Activated T-helper 17 cell treated with anti-CD3 and anti-CD28 coated beads, Interleukin-2, amount 50 U/mL, for 72 hours (primary cell): ENCODE results near the gene LOXL4. TPM values are rescaled to one million over a fixed set of nuclear protein-coding genes. Genes with fewer than 3 reads are reported as not detected.

Experiments used
- ATAC-seq: fragments of 150-1000 bp; cut with Tn5 transposase; replicated peaks from 2 replicates; pipeline ENCODE4 v1.10.0; 2021; ENCODE audit warnings: mild to moderate bottlenecking, moderate library complexity
- H3K27ac Mint-ChIP-seq: one replicate; pipeline ENCODE4 v1.8.0; 2022; ENCODE audit warnings: mixed read lengths
- H3K27me3 Mint-ChIP-seq: one replicate; pipeline ENCODE4 v1.8.0; 2022; ENCODE audit warnings: mixed read lengths
- H3K36me3 Mint-ChIP-seq: one replicate; pipeline ENCODE4 v1.8.0; 2022; ENCODE audit warnings: low read depth, mild to moderate bottlenecking, mixed read lengths
- H3K4me1 Mint-ChIP-seq: one replicate; pipeline ENCODE4 v1.8.0; 2022; ENCODE audit warnings: mixed read lengths
- H3K4me3 Mint-ChIP-seq: one replicate; pipeline ENCODE4 v1.8.0; 2022; ENCODE audit warnings: mild to moderate bottlenecking, mixed read lengths
- H3K9me3 Mint-ChIP-seq: one replicate; pipeline ENCODE4 v1.8.0; 2022; ENCODE audit warnings: mixed read lengths
- total RNA-seq, 2 donors: library from RNA; stranded (reverse); gene quantifications; one replicate each; pipeline ENCODE4 v1.2.3, GENCODE V29; 2022

LOXL4 gene
- total RNA-seq, 2 donors from 2014 or later, result not detected

- Mint-ChIP-seq H3K9me3 (no peaks in the 10 kb centered on the region), H3K27ac (no peak overlapping the region), H3K4me1 (no peaks in the 10 kb centered on the region), H3K36me3 (no peaks in the 10 kb centered on the region), H3K4me3 (no peak overlapping the region), H3K27me3 (peaks cover 12% of the 10 kb centered on the region)
- no peak for ATAC-seq
Measured at GRCh38 chr10:98274562-98274961, 6.6 kb upstream of the LOXL4 start.

- Mint-ChIP-seq H3K9me3 (no peaks in the 10 kb centered on the region), H3K4me3 (no peak overlapping the region), H3K36me3 (no peaks in the 10 kb centered on the region), H3K27me3 (peaks cover 16% of the 10 kb centered on the region), H3K27ac (no peak overlapping the region), H3K4me1 (no peaks in the 10 kb centered on the region)
- no peak for ATAC-seq
Measured at GRCh38 chr10:98273057-98273850, 5.3 kb upstream of the LOXL4 start.

- Mint-ChIP-seq H3K4me1 (no peaks in the 10 kb centered on the region), H3K27ac (no peak overlapping the region), H3K36me3 (no peaks in the 10 kb centered on the region), H3K9me3 (no peaks in the 10 kb centered on the region), H3K4me3 (no peak overlapping the region), H3K27me3 (peaks cover 18% of the 10 kb centered on the region)
- ATAC-seq, result no peak
Measured at GRCh38 chr10:98272656-98273055, 4.7 kb upstream of the LOXL4 start.

- no peak overlapping the region for H3K4me3 Mint-ChIP-seq
- H3K36me3 Mint-ChIP-seq, result no peaks in the 10 kb centered on the region
- H3K4me1 Mint-ChIP-seq, result no peaks in the 10 kb centered on the region
- no peak overlapping the region for H3K27ac Mint-ChIP-seq
- ATAC-seq, result no peak
- no peaks in the 10 kb centered on the region for H3K9me3 Mint-ChIP-seq
- H3K27me3 Mint-ChIP-seq, result peaks cover 19% of the 10 kb centered on the region
Measured at GRCh38 chr10:98272245-98272644, 4.3 kb upstream of the LOXL4 start.

- H3K4me1 Mint-ChIP-seq, result no peaks in the 10 kb centered on the region
- H3K27me3 Mint-ChIP-seq, result peaks cover 28% of the 10 kb centered on the region
- no peak overlapping the region for H3K4me3 Mint-ChIP-seq
- H3K36me3 Mint-ChIP-seq, result no peaks in the 10 kb centered on the region
- no peak for ATAC-seq
- no peak overlapping the region for H3K27ac Mint-ChIP-seq
- H3K9me3 Mint-ChIP-seq, result no peaks in the 10 kb centered on the region
Measured at GRCh38 chr10:98270786-98271185, 2.8 kb upstream of the LOXL4 start.

GRCh38 chr10:98270073-98270740 lies 2.2 kb upstream of the LOXL4 start:
- no peaks in the 10 kb centered on the region for H3K4me1 Mint-ChIP-seq
- peaks cover 29% of the 10 kb centered on the region for H3K27me3 Mint-ChIP-seq
- no peaks in the 10 kb centered on the region for H3K36me3 Mint-ChIP-seq
- no peak for ATAC-seq
- no peaks in the 10 kb centered on the region for H3K9me3 Mint-ChIP-seq
- no peak overlapping the region for H3K4me3 Mint-ChIP-seq
- H3K27ac Mint-ChIP-seq, result no peak overlapping the region

- ATAC-seq, result no peak
- Mint-ChIP-seq H3K27ac (no peak overlapping the region), H3K9me3 (no peaks in the 10 kb centered on the region), H3K4me1 (no peaks in the 10 kb centered on the region), H3K4me3 (peak overlapping the region; percentile 57), H3K27me3 (peaks cover 28% of the 10 kb centered on the region), H3K36me3 (no peaks in the 10 kb centered on the region)
Measured at GRCh38 chr10:98269435-98269912, 1.5 kb upstream of the LOXL4 start.

- Mint-ChIP-seq H3K4me1 (no peaks in the 10 kb centered on the region), H3K27me3 (peaks cover 27% of the 10 kb centered on the region), H3K36me3 (no peaks in the 10 kb centered on the region), H3K9me3 (no peaks in the 10 kb centered on the region), H3K27ac (no peak overlapping the region), H3K4me3 (peak overlapping the region; percentile 57)
- ATAC-seq, result peak; percentile 24
Measured at GRCh38 chr10:98268694-98269431, 869 bp upstream of the LOXL4 start.

- Mint-ChIP-seq H3K36me3 (no peaks in the 10 kb centered on the region), H3K27me3 (peaks cover 27% of the 10 kb centered on the region), H3K4me3 (peak overlapping the region; percentile 57), H3K27ac (no peak overlapping the region), H3K4me1 (no peaks in the 10 kb centered on the region), H3K9me3 (no peaks in the 10 kb centered on the region)
- no peak for ATAC-seq
Measured at GRCh38 chr10:98267069-98267893, 713 bp downstream of the LOXL4 start.

- H3K27ac Mint-ChIP-seq, result no peak overlapping the region
- no peak for ATAC-seq
- H3K9me3 Mint-ChIP-seq, result no peaks in the 10 kb centered on the region
- H3K4me1 Mint-ChIP-seq, result no peaks in the 10 kb centered on the region
- H3K4me3 Mint-ChIP-seq, result peak overlapping the region; percentile 57
- no peaks in the 10 kb centered on the region for H3K36me3 Mint-ChIP-seq
- H3K27me3 Mint-ChIP-seq, result peaks cover 27% of the 10 kb centered on the region
Measured at GRCh38 chr10:98266647-98267046, 1.3 kb downstream of the LOXL4 start.

- no peak for ATAC-seq
- H3K4me3 Mint-ChIP-seq, result no peak overlapping the region
- H3K36me3 Mint-ChIP-seq, result no peaks in the 10 kb centered on the region
- no peaks in the 10 kb centered on the region for H3K4me1 Mint-ChIP-seq
- H3K27me3 Mint-ChIP-seq, result peaks cover 24% of the 10 kb centered on the region
- H3K9me3 Mint-ChIP-seq, result no peaks in the 10 kb centered on the region
- no peak overlapping the region for H3K27ac Mint-ChIP-seq
Measured at GRCh38 chr10:98265403-98266378, 2.3 kb downstream of the LOXL4 start.

- H3K27me3 Mint-ChIP-seq, result peaks cover 18% of the 10 kb centered on the region
- no peaks in the 10 kb centered on the region for H3K36me3 Mint-ChIP-seq
- no peaks in the 10 kb centered on the region for H3K4me1 Mint-ChIP-seq
- H3K27ac Mint-ChIP-seq, result no peak overlapping the region
- no peaks in the 10 kb centered on the region for H3K9me3 Mint-ChIP-seq
- ATAC-seq, result no peak
- H3K4me3 Mint-ChIP-seq, result no peak overlapping the region
Measured at GRCh38 chr10:98264378-98265065, 3.5 kb downstream of the LOXL4 start.

GRCh38 chr10:98263088-98263487 lies 4.9 kb downstream of the LOXL4 start:
- Mint-ChIP-seq H3K9me3 (no peaks in the 10 kb centered on the region), H3K4me1 (no peaks in the 10 kb centered on the region), H3K36me3 (no peaks in the 10 kb centered on the region), H3K27ac (no peak overlapping the region), H3K27me3 (peaks cover 14% of the 10 kb centered on the region), H3K4me3 (no peak overlapping the region)
- no peak for ATAC-seq
